Dermis blood vessel endothelial cell (primary cell): Measurements from ENCODE around the gene CNBD2. TPM values are rescaled to one million over a fixed set of nuclear protein-coding genes. Genes with fewer than 3 reads are reported as not detected.
"Not testable (repeated sequence)": the region's sequence is repeated elsewhere in the genome, so short reads cannot be mapped to it uniquely, and the experiment has no call there.

Experiments
- DNase-seq: peaks from one replicate; pipeline ENCODE4 v3.0.0; 2010
- total RNA-seq: library from RNA; depleted of rRNA; stranded (reverse); fragments of >200 nt; gene quantifications from 2 replicates; pipeline ENCODE4 v1.2.3, GENCODE V29; 2014

The CNBD2 gene
- total RNA-seq, 1 donor from 2014 or later, result 5.3 TPM

- DNase-seq, result no peak
Measured at GRCh38 chr20:36063916-36064657, 95.7 kb downstream of the CNBD2 start.

- peak; percentile 91 for DNase-seq
Measured at GRCh38 chr20:36064658-36065426, 96.5 kb downstream of the CNBD2 start.

GRCh38 chr20:36065427-36065998 is 97.1 kb downstream of the CNBD2 start:
- DNase-seq, result no peak

GRCh38 chr20:36066777-36067176 is 98.4 kb downstream of the CNBD2 start:
- DNase-seq, result no peak

GRCh38 chr20:36068526-36068925 is 100.1 kb downstream of the CNBD2 start:
- DNase-seq, result not testable (repeated sequence)

GRCh38 chr20:36070451-36070850 is 102.1 kb downstream of the CNBD2 start:
- no peak for DNase-seq

- DNase-seq, result no peak
Measured at GRCh38 chr20:36071848-36072247, 103.5 kb downstream of the CNBD2 start.

- DNase-seq, result no peak
Measured at GRCh38 chr20:36074983-36075382, 106.6 kb downstream of the CNBD2 start.

GRCh38 chr20:36077762-36078161 is 109.4 kb downstream of the CNBD2 start:
- DNase-seq, result not testable (repeated sequence)

- DNase-seq, result no peak
Measured at GRCh38 chr20:36079486-36079885, 111.1 kb downstream of the CNBD2 start.

- DNase-seq, result not testable (repeated sequence)
Measured at GRCh38 chr20:36079984-36080383, 111.6 kb downstream of the CNBD2 start.

Other genes with a start within 250 kb of the CNBD2 start
- 250 and 362 TPM in 2 replicates for gene RBM39, start 226.3 kb upstream of the CNBD2 start, total RNA-seq
- gene PHF20, start 196.6 kb upstream of the CNBD2 start, total RNA-seq, result 38.4 and 41.5 TPM in 2 replicates
- 59.1 and 89.0 TPM in 2 replicates for gene SCAND1, start 14.1 kb upstream of the CNBD2 start, total RNA-seq
- gene EPB41L1, start 186.2 kb downstream of the CNBD2 start, total RNA-seq, result 16.0 and 21.1 TPM in 2 replicates